Upper lobe of left lung (tissue), 4 donors: ENCODE data around the gene CACNA2D4.

ENCODE experiments used
- POLR2AphosphoS5 ChIP-seq, 2 donors: sonication (generic); formaldehyde crosslinking; IDR thresholded peaks; one replicate each; pipeline ENCODE4 v1.5.1; 2017; ENCODE audit warnings: antibody characterized with exemption in 2 of 2
- TF ChIP-seq, protein P1 (sequence below), 6 experiments: fragments of 450-650 bp in 4 of 6; fragments of 200-600 bp in 2 of 6; sonication (generic) in 2 of 6; IDR thresholded peaks; one replicate each; pipeline ENCODE4 v1.5.1; 2016 to 2019; ENCODE audit warnings: antibody characterized with exemption in 6 of 6

DNA sequence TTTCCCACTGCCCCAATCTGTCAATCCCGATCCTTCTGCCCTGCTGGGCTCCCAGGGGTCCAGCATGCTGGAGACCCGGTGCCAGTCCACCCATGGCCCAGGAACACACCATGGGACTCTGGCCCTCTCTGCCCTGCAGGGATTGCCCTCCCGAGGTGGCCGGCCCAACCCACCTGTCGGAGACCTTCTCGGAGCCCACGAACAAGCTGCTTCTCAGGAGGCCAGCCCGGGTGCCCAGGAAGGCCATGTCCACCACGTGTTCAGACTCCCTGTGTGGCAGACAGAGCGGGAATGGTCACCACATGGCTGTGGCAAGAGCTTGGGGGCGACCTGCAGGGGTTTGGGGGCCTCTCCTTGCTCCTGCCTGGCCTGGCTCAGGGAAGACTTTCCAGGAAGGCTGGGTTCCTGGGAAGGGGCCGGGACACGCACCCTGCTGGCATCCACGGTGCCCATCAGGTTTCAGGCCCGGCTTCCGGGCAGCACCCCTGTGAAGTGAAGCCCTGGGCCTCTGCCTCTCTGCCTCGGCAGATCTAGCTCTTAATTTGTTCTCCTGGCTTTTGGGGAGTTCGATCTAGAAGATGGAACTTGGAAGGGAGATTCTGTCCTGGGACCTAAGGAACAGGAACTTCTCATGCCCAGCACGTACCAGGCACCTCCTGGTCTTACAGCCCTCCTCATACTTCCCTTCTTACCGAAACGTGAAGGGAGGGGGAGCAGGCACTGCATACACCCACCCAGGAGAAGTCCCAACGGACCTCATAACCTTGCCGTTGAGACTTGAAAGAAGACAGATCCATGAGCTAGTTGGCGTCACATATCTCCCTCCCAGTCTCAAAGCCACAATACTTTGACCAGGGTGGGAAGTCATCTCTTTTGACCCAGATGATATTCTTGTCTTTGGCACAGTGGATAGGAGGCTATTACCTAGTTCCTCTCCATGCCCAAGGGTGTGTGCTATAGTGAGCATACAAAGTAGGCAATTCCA lies 71.7 kb downstream of the CACNA2D4 start:
- TF ChIP-seq, protein P1, sequence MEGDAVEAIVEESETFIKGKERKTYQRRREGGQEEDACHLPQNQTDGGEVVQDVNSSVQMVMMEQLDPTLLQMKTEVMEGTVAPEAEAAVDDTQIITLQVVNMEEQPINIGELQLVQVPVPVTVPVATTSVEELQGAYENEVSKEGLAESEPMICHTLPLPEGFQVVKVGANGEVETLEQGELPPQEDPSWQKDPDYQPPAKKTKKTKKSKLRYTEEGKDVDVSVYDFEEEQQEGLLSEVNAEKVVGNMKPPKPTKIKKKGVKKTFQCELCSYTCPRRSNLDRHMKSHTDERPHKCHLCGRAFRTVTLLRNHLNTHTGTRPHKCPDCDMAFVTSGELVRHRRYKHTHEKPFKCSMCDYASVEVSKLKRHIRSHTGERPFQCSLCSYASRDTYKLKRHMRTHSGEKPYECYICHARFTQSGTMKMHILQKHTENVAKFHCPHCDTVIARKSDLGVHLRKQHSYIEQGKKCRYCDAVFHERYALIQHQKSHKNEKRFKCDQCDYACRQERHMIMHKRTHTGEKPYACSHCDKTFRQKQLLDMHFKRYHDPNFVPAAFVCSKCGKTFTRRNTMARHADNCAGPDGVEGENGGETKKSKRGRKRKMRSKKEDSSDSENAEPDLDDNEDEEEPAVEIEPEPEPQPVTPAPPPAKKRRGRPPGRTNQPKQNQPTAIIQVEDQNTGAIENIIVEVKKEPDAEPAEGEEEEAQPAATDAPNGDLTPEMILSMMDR (IDR thresholded peaks at IDR 0.05): no peak
- no peak for TF ChIP-seq POLR2AphosphoS5 (IDR thresholded peaks at IDR 0.05)
